GM03348 (cell line): ENCODE results near the gene JMJD7.

ENCODE experiments used
- DNase-seq: peaks from one replicate; pipeline ENCODE4 v3.0.0; 2012; ENCODE audit warnings: low spot score

Gene JMJD7

GRCh38 chr15:41884458-41884857 lies 56.6 kb downstream of the JMJD7 start:
- DNase-seq = no peak

GRCh38 chr15:41885321-41885720 lies 57.4 kb downstream of the JMJD7 start:
- DNase-seq = no peak

GRCh38 chr15:41885841-41886240 lies 57.9 kb downstream of the JMJD7 start:
- no peak for DNase-seq

GRCh38 chr15:41886741-41887140 lies 58.8 kb downstream of the JMJD7 start:
- no peak for DNase-seq

GRCh38 chr15:41887161-41887560 lies 59.3 kb downstream of the JMJD7 start:
- DNase-seq = no peak
